ENCODE data around the gene VPS35. TPM values are rescaled to one million over a fixed set of nuclear protein-coding genes. Genes with fewer than 3 reads are reported as not detected.

The VPS35 gene
- total and polyA plus RNA-seq, 2 of the 13 experiments (the other 11 are each of a cell fraction or from before 2014, with no cell fraction given): 30.7 to 136 TPM

- TF ChIP-seq ZNF276 (CRISPR knock-in tag; IDR thresholded peaks at IDR 0.05; ENCODE audit: low read depth): 0 out of 2 replicates have a peak, but pooled peaks have one; percentile 51
- no peak for TF ChIP-seq ZNF784 (CRISPR knock-in tag; IDR thresholded peaks at IDR 0.05; ENCODE audit: borderline replicate concordance)
- no peak for TF ChIP-seq ZNF619 (CRISPR knock-in tag; IDR thresholded peaks at IDR 0.05)
- no peak for TF ChIP-seq MAFG (CRISPR knock-in tag; IDR thresholded peaks at IDR 0.05)
- no peak for TF ChIP-seq ZBED4 (CRISPR knock-in tag; IDR thresholded peaks at IDR 0.05; ENCODE audit: borderline replicate concordance)
- TF ChIP-seq ZNF17 (CRISPR knock-in tag; IDR thresholded peaks at IDR 0.05): no peak
- TF ChIP-seq ARID5B (CRISPR knock-in tag; IDR thresholded peaks at IDR 0.05): no peak
- no peak for TF ChIP-seq GABPA (IDR thresholded peaks at IDR 0.05; ENCODE audit: low read depth, low read length)
- TF ChIP-seq GABPA (CRISPR knock-in tag; IDR thresholded peaks at IDR 0.05; ENCODE audit: low read depth): no peak
- TF ChIP-seq ZNF883 (CRISPR knock-in tag; IDR thresholded peaks at IDR 0.05; ENCODE audit: not compliant biosample characterization): no peak
- TF ChIP-seq SSRP1 (CRISPR knock-in tag; IDR thresholded peaks at IDR 0.05): no peak
- TF ChIP-seq ZNF691 (CRISPR knock-in tag; IDR thresholded peaks at IDR 0.05; ENCODE audit: borderline replicate concordance, low read depth): no peak
- no peak for TF ChIP-seq TRAFD1 (CRISPR knock-in tag; IDR thresholded peaks at IDR 0.05; ENCODE audit: borderline replicate concordance)
- no peak for TF ChIP-seq ZFP36L2 (CRISPR knock-in tag; IDR thresholded peaks at IDR 0.05)
- TF ChIP-seq BRCA1 (CRISPR knock-in tag; IDR thresholded peaks at IDR 0.05): 0 out of 2 replicates have a peak, but pooled peaks have one; percentile 24
Observed at GRCh38 chr16:46629331-46630219, 59.4 kb downstream of the VPS35 start (continued).
